IPS-20b (cell line): ENCODE measurements around the gene CYP26C1.

Experiments
- H3K27ac ChIP-seq: one replicate; pipeline ENCODE4 v1.5.1; 2013; ENCODE audit warnings: low read length
- H3K27me3 ChIP-seq: 2 replicates; pipeline ENCODE4 v1.6.1; 2013; ENCODE audit warnings: mild to moderate bottlenecking, low read length, inconsistent platforms; ENCODE audit not compliant: insufficient read depth
- H3K36me3 ChIP-seq: 2 replicates; pipeline ENCODE4 v1.6.1; 2013; ENCODE audit warnings: low read depth, mild to moderate bottlenecking, inconsistent platforms, low read length, moderate library complexity; ENCODE audit not compliant: insufficient read depth
- H3K4me1 ChIP-seq: 2 replicates; pipeline ENCODE4 v1.6.1; 2013; ENCODE audit warnings: mild to moderate bottlenecking, control low read depth, inconsistent platforms, low read length, moderate library complexity; ENCODE audit not compliant: insufficient read depth
- H3K4me3 ChIP-seq: 2 replicates; pipeline ENCODE4 v1.5.1; 2013; ENCODE audit warnings: mild to moderate bottlenecking, low read length, inconsistent platforms
- H3K9ac ChIP-seq: 2 replicates; pipeline ENCODE4 v1.6.1; 2013; ENCODE audit warnings: low read depth, mild to moderate bottlenecking, inconsistent platforms, low read length, moderate library complexity
- H3K9me3 ChIP-seq: 2 replicates; pipeline ENCODE4 v1.6.1; 2013; ENCODE audit warnings: mild to moderate bottlenecking, low read depth, low read length, inconsistent platforms; ENCODE audit not compliant: insufficient read depth

CYP26C1 gene

GRCh38 chr10:93065675-93066543, 5.3 kb downstream of the CYP26C1 start:
- Histone ChIP-seq H3K9me3 (no peaks in the 10 kb centered on the region; the same call in 1 of the 2 replicates), H3K27me3 (peaks cover 100% of the 10 kb centered on the region), H3K9ac (no peak overlapping the region), H3K36me3 (no peaks in the 10 kb centered on the region), H3K27ac (no peak overlapping the region), H3K4me1 (no peaks in the 10 kb centered on the region; the same call in 1 of the 2 replicates), H3K4me3 (peak overlapping the region; percentile 35; the same call in 1 of the 2 replicates)

DNA sequence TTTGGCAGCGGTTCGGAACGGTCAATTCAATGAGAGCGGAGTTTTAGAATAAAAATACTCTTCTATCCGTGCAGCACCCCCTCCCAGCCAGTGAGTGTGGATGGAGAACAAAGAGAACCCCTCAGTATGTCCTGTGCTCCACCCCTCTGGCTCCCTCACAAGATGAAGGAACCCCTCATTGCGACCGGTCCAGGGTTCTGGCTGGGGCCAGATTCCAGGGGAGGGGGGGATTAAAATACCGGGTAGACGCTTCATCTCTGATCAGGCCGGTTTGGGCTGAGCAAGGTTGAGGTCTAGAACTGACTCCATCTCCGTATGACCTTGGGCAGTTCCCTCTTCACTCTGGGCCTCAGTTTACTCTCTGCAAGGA, 5.9 kb downstream of the CYP26C1 start:
- no peak overlapping the region for H3K9ac ChIP-seq
- peaks cover 100% of the 10 kb centered on the region for H3K27me3 ChIP-seq
- H3K27ac ChIP-seq = no peak overlapping the region
- no peak overlapping the region for H3K4me3 ChIP-seq
- no peaks in the 10 kb centered on the region; the same call in 1 of the 2 replicates for H3K9me3 ChIP-seq
- H3K4me1 ChIP-seq = no peaks in the 10 kb centered on the region; the same call in 1 of the 2 replicates
- no peaks in the 10 kb centered on the region for H3K36me3 ChIP-seq

DNA sequence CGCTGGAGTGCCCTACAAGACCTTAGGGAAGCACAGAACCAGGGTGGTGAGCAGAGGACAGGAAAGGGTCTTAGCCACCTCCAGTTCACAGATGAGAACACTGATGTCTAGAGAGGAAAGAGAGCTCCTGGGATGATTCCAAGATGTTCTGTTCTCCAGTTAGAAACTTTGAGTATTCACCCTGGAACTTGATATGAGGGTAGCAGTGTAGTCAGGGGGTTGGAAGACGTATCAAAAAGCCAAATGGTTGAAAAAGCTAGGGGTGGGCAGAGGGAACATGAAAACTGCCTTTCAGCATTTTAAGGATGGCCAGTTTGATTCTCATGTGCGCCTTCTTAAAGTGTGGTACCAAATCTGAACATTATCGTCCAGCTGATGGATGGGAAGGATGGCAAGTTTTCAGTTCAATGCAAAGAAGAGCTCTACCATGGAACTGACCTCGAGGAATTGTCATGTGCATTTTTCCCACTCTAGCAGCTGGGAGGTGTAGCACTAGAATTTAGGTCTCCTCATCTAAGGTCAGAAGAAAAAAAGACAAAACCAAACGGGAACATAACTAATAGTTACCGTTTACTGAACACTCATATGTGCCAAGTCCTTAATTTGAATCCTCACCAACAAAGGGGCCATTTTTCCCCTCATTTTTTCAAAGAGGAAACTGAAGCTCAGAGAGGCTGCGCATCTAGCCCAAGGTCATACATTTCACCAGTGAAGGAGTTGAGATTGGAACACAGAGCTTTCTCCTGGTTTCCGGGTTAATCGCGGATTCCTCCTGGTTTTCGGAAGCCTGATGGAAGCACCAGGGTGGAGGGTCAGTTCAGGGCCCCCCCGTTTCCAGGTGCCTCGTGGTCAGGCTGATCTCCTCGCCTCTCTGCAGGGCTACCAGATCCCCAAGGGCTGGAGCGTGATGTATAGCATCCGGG, 7.1 kb downstream of the CYP26C1 start:
- Histone ChIP-seq H3K27ac (no peak overlapping the region), H3K4me3 (peak overlapping the region; percentile 59; the same call in 1 of the 2 replicates), H3K9me3 (no peaks in the 10 kb centered on the region; the same call in 1 of the 2 replicates), H3K27me3 (peaks cover 100% of the 10 kb centered on the region), H3K36me3 (no peaks in the 10 kb centered on the region), H3K9ac (no peak overlapping the region), H3K4me1 (no peaks in the 10 kb centered on the region; the same call in 1 of the 2 replicates)

DNA sequence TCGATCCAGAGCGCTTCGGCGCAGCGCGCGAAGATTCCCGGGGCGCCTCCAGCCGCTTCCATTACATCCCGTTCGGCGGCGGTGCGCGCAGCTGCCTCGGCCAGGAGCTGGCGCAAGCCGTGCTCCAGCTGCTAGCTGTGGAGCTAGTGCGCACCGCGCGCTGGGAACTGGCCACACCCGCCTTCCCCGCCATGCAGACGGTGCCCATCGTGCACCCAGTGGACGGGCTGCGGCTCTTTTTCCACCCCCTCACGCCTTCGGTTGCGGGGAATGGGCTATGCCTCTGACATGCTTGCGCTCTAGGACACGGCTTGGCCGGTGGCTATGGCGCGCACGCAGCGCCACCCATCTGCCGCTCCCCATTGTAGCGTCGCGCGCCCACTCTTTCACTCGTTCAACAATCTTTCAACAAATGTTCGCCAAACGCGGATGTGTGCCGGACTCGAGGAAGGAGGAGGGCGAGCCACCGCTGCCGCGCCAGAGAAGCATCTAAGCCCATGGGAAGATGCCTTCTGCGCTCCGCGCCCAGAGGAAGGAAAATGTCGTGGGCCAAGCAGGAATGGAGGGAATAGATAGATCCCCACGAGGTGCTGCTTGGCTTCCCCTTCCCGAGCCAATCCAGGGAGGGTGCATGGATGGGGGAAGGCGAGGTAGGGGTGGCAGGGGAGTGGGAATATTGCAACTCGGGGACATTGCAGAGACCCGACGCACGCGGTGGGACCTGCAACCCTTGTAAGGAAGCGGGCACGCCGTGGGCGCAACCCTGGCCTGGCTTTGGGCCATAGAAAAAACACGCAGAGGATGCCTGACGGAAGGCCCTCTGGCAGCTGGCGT, 8.0 kb downstream of the CYP26C1 start:
- H3K4me1 ChIP-seq = peaks cover 3% of the 10 kb centered on the region; the same call in 1 of the 2 replicates
- no peak overlapping the region for H3K27ac ChIP-seq
- H3K9ac ChIP-seq = no peak overlapping the region
- H3K4me3 ChIP-seq = peak overlapping the region; percentile 59
- no peaks in the 10 kb centered on the region; the same call in 1 of the 2 replicates for H3K9me3 ChIP-seq
- H3K27me3 ChIP-seq = peaks cover 100% of the 10 kb centered on the region
- no peaks in the 10 kb centered on the region for H3K36me3 ChIP-seq

DNA sequence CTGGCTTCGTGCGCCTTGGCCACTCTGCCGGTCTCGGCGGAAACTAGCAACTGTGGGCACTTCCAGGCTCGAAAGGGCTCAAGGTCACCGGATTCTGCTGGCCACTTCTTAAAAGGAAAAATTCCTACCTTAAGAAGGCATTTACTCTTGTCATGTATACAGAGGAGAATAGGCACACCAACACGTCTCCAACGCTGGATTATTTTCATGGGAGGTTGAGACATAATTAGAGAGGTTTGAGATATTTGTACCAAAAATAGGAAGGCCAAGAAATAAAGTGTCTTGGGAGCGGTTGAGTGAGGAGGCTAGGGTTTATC, 8.6 kb downstream of the CYP26C1 start:
- Histone ChIP-seq H3K36me3 (no peaks in the 10 kb centered on the region), H3K4me3 (no peak overlapping the region), H3K4me1 (peaks cover 3% of the 10 kb centered on the region; the same call in 1 of the 2 replicates), H3K27ac (no peak overlapping the region), H3K9me3 (no peaks in the 10 kb centered on the region; the same call in 1 of the 2 replicates), H3K27me3 (peaks cover 100% of the 10 kb centered on the region), H3K9ac (no peak overlapping the region)

DNA sequence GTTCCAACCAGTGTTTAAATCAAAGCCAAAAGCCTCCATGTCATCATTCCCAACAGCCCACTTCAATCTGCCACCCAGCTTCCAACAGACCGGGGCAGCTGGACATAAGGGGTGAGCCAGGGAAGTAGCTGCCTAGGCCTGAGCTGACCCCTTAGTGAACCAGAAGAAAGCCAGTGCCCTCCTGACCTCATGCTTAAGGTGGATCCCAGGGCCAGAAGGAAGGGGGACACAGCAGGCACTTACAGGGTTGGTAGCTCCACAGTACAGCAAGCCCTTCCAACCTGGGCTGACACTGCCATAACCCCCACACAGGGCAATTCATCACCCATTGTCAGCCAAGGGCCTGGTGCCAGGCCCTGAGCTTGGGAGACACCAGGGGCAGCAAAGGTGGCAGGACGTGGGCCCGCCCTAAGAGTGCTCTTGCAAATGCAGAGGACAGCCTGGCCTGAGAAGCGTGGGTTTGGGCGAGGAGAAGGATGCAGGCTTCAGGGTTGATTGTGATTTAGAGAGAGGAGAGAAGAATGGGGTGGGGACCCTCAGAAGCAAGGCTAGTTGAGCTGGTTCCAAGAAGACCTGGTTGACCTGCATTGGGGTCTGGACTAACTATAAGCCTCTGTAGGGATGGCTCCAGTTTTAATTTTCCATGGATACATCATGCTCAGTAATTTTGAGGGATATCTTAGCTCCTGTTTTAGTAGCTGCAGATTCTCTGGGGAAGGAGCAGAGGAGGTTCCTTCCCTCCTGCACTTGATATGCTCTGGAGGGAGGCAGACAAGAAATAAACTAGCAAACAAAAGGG, 10.0 kb downstream of the CYP26C1 start:
- peaks cover 100% of the 10 kb centered on the region for H3K27me3 ChIP-seq

GRCh38 chr10:93071177-93071472, 10.5 kb downstream of the CYP26C1 start:
- H3K4me3 ChIP-seq = no peak overlapping the region
- H3K9ac ChIP-seq = no peak overlapping the region
- peaks cover 6% of the 10 kb centered on the region; the same call in 1 of the 2 replicates for H3K4me1 ChIP-seq
- no peaks in the 10 kb centered on the region; the same call in 1 of the 2 replicates for H3K9me3 ChIP-seq
- no peak overlapping the region for H3K27ac ChIP-seq
- H3K27me3 ChIP-seq = peaks cover 100% of the 10 kb centered on the region
- H3K36me3 ChIP-seq = no peaks in the 10 kb centered on the region

More for the DNA sequence above, 10.0 kb downstream of the CYP26C1 start:
- Histone ChIP-seq H3K9ac (no peak overlapping the region), H3K4me1 (peaks cover 3% of the 10 kb centered on the region; the same call in 1 of the 2 replicates), H3K4me3 (no peak overlapping the region), H3K9me3 (no peaks in the 10 kb centered on the region; the same call in 1 of the 2 replicates), H3K36me3 (no peaks in the 10 kb centered on the region), H3K27ac (no peak overlapping the region)

GRCh38 chr10:93071674-93072224, 11.2 kb downstream of the CYP26C1 start:
- H3K4me1 ChIP-seq = peaks cover 6% of the 10 kb centered on the region; the same call in 1 of the 2 replicates
- H3K27ac ChIP-seq = no peak overlapping the region
- no peaks in the 10 kb centered on the region for H3K36me3 ChIP-seq
- H3K4me3 ChIP-seq = peak overlapping the region; percentile 77
- H3K9me3 ChIP-seq = no peaks in the 10 kb centered on the region; the same call in 1 of the 2 replicates
- peaks cover 100% of the 10 kb centered on the region for H3K27me3 ChIP-seq
- H3K9ac ChIP-seq = no peak overlapping the region

- no peaks in the 10 kb centered on the region for H3K36me3 ChIP-seq
- H3K9ac ChIP-seq = no peak overlapping the region
- no peak overlapping the region for H3K27ac ChIP-seq
- H3K27me3 ChIP-seq = peaks cover 100% of the 10 kb centered on the region
- peaks cover 9% of the 10 kb centered on the region for H3K4me1 ChIP-seq
- peak overlapping the region; percentile 77 for H3K4me3 ChIP-seq
- H3K9me3 ChIP-seq = no peaks in the 10 kb centered on the region; the same call in 1 of the 2 replicates
Observed at GRCh38 chr10:93072225-93072712, 11.7 kb downstream of the CYP26C1 start.
